H1 (cell line): ENCODE data around the gene SH3RF3. TPM values are rescaled to one million over a fixed set of nuclear protein-coding genes. Genes with fewer than 3 reads are reported as not detected.

Experiments used
- CREB1 ChIP-seq: IDR thresholded peaks from 2 replicates; pipeline ENCODE4 v1.6.1; 2012; ENCODE audit warnings: inconsistent platforms
- NANOG ChIP-seq: IDR thresholded peaks from 2 replicates; pipeline ENCODE4 v1.6.1; 2011; ENCODE audit warnings: low read length, low read depth, mild to moderate bottlenecking, inconsistent platforms; ENCODE audit not compliant: insufficient read depth, poor library complexity, severe bottlenecking
- SP1 ChIP-seq: IDR thresholded peaks from 2 replicates; pipeline ENCODE4 v1.6.1; 2011; ENCODE audit warnings: low read depth, low read length
- SRF ChIP-seq: IDR thresholded peaks from 2 replicates; pipeline ENCODE4 v1.6.1; 2011; ENCODE audit warnings: mild to moderate bottlenecking, low read depth, low read length, moderate library complexity
- polyA plus RNA-seq, 7 experiments: library from polyadenylated mRNA; depleted of rRNA in 3 of 7; stranded (reverse) in 5 of 7; unstranded in 2 of 7; fragments of >200 nt in 5 of 7; fragments of 200-250 nt in 2 of 7; gene quantifications; 1 replicate in 5 of 7; 2 replicates in 1 of 7; 4 replicates in 1 of 7; pipeline versions ENCODE4 v1.2.1 to v1.2.3, GENCODE V29; 2011 to 2013; ENCODE audit warnings: missing spikeins in 2 of 7, mixed read lengths in 2 of 7
- total RNA-seq: library from RNA; stranded (reverse); fragmentation: NEBNext Ultra II Directional; extraction: Animal tissue kit (Norgen Biotek cat#: 25700); gene quantifications from 2 replicates; pipeline ENCODE4 v1.2.1, GENCODE V29; 2021

Gene SH3RF3
- total and polyA plus RNA-seq, 2 of the 8 experiments (the other 6 are each of a cell fraction or from before 2014, with no cell fraction given) = 0.11 to 0.65 TPM

GRCh38 chr2:109440499-109441156, 311.6 kb downstream of the SH3RF3 start (continued):
- TF ChIP-seq NANOG (no peak), SRF (no peak), SP1 (no peak), CREB1 (no peak)
